Measurements from ENCODE around the gene ERC1.
A peak's percentile ranks its signal among the peaks of the same experiment; 100 is the strongest.

The ERC1 gene

DNA sequence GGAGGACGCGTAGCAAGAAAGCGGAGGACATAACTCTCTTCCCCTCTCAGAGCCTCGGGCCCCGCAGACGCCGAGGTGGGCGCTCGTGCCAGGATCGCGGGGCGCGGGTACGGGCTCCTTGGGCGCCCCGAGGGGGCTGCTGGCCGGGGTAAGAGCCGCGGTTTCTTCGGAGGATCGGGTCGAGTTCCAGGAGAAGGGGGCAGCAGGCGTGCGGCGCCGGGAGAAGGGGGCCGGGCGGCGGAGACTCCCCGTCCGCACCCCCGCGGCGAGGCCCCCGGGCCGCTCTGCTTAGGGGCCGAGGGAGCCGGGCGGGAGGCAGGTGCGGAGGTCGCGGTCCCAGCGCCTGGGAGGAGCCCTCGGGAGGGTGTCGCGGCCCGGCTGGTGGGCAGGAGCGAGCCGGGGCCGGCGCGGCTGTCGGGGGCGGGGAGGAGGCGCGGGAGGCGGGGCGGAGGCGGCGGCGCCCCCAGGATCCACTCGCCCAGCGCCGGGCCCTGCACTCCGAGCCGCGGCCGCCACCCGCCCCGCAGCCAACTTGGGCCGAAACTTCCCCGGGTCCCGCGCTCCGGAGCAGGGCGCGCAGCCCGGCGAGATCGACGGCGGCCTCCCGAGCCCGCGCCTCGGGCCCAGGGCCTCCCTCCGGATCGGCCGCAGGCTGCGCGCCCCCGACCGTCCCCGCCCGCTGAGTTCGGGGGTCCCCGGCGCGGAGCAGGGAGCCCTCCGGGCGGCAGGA, 539.0 kb downstream of the ERC1 start:
- Histone ChIP-seq H3K9ac (ENCODE audit: insufficient read length) (no peak overlapping the region), H3K9me3 (ENCODE audit: low read depth, low read length) (no peaks in the 10 kb centered on the region), H3K36me3 (ENCODE audit: insufficient read depth, low read length) (no peaks in the 10 kb centered on the region), H3K27ac (no peak overlapping the region), H3K4me3 (peak overlapping the region; percentile 64)
- no peak for DNase-seq (ENCODE audit: low read depth, low spot score)
- TF ChIP-seq POLR2AphosphoS5 (IDR thresholded peaks at IDR 0.05; ENCODE audit: borderline replicate concordance, low read depth, low read length) (no peak), FOXP2 (optimal IDR thresholded peaks at IDR 0.05; ENCODE audit: control extremely low read depth, extremely low read length, insufficient read depth) (no peak), EZH2 (IDR thresholded peaks at IDR 0.05) (no peak)

DNA sequence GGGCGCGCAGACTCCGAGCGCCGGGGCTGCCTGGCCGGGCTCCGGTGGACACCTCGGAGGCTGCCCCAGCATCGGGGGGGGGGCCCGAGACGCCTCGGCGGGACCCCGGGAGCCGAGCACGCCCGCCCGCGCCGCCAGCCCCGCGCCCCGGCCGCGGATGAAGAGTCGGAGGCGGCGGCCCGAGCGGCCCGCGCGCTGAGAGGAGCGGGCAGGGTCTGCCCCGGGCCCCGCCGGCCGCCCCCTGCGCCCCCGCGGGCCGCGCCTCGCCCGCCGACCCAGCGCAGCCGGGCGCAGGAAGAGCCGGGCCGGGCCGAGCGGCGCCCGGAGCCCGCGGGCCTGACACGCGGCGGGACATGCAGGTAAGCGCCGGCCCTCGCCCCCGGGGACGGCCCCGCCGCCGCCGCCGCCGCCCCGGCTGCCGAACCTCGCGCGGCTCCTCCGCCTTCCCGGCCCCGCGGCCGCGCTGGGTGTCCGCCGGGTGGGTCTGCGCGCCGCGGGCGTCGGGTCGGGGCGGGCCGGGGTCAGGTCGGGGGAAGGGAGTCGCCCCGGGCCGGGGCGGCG, 539.6 kb downstream of the ERC1 start:
- no peak overlapping the region for H3K27ac ChIP-seq
- no peak for TF ChIP-seq FOXP2 (optimal IDR thresholded peaks at IDR 0.05; ENCODE audit: control extremely low read depth, extremely low read length, insufficient read depth)
- TF ChIP-seq POLR2AphosphoS5 (IDR thresholded peaks at IDR 0.05; ENCODE audit: borderline replicate concordance, low read depth, low read length), result no peak
- no peak for TF ChIP-seq EZH2 (IDR thresholded peaks at IDR 0.05)
- H3K9me3 ChIP-seq (ENCODE audit: low read depth, low read length), result no peaks in the 10 kb centered on the region
- H3K4me3 ChIP-seq, result peak overlapping the region; percentile 66
- no peaks in the 10 kb centered on the region for H3K36me3 ChIP-seq (ENCODE audit: insufficient read depth, low read length)
- H3K9ac ChIP-seq (ENCODE audit: insufficient read length), result no peak overlapping the region
- no peak for DNase-seq (ENCODE audit: low read depth, low spot score)

GRCh38 chr12:1531153-1531653, 540.2 kb downstream of the ERC1 start:
- DNase-seq (ENCODE audit: low read depth, low spot score), result no peak
- Histone ChIP-seq H3K4me3 (peak overlapping the region; percentile 66), H3K9ac (ENCODE audit: insufficient read length) (no peak overlapping the region), H3K9me3 (ENCODE audit: low read depth, low read length) (no peaks in the 10 kb centered on the region), H3K36me3 (ENCODE audit: insufficient read depth, low read length) (no peaks in the 10 kb centered on the region), H3K27ac (no peak overlapping the region)
- no peak for TF ChIP-seq POLR2AphosphoS5 (IDR thresholded peaks at IDR 0.05; ENCODE audit: borderline replicate concordance, low read depth, low read length)
- peak; percentile 99 for TF ChIP-seq EZH2 (IDR thresholded peaks at IDR 0.05)
- no peak for TF ChIP-seq FOXP2 (optimal IDR thresholded peaks at IDR 0.05; ENCODE audit: control extremely low read depth, extremely low read length, insufficient read depth)

- Histone ChIP-seq H3K27ac (no peak overlapping the region), H3K9ac (ENCODE audit: insufficient read length) (no peak overlapping the region), H3K9me3 (ENCODE audit: low read depth, low read length) (no peaks in the 10 kb centered on the region), H3K4me3 (no peak overlapping the region), H3K36me3 (ENCODE audit: insufficient read depth, low read length) (no peaks in the 10 kb centered on the region)
- no peak for DNase-seq (ENCODE audit: low read depth, low spot score)
- TF ChIP-seq EZH2 (IDR thresholded peaks at IDR 0.05) (peak; percentile 89), FOXP2 (optimal IDR thresholded peaks at IDR 0.05; ENCODE audit: control extremely low read depth, extremely low read length, insufficient read depth) (no peak), POLR2AphosphoS5 (IDR thresholded peaks at IDR 0.05; ENCODE audit: borderline replicate concordance, low read depth, low read length) (no peak)
Measured at GRCh38 chr12:1531654-1532374, 540.8 kb downstream of the ERC1 start.

DNA sequence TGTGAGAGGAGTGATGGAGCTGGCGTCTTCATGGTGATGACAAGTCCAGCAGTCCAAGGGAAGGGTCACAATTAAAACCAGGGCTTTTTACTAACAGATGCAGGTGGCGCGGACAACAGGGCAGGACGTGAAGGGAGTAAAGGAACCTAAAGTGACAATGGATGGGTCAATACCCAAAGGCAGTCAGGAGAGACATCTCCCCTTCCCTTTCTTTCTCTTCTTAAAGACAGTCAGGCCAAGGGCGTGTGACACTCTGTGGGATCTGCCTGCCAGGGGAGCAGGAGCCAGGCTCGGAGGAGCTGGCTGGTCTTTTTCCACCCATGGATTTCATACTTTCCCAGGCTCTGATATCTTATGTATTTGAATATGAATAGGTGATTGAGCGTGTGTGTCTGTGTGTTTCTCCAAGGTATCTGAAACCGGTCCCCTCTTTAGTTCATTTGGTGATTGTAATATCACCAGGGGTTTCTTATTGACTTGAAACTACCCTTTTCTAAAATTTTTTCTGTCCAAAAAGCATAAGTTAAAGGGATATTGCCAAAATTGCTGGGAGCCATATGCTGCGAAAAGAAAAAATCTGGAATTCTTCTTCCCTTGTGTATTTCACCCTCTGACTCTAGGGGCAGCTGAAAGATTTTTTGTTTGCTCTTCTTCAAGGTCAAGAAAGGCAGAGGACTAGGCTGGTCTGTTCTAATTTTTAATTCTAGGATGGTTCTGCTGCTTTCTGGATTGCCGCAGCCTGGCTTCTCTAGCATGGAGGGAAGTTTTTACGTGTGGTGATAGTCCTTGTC, 541.5 kb downstream of the ERC1 start:
- no peak overlapping the region for H3K9ac ChIP-seq (ENCODE audit: insufficient read length)
- no peaks in the 10 kb centered on the region for H3K9me3 ChIP-seq (ENCODE audit: low read depth, low read length)
- DNase-seq (ENCODE audit: low read depth, low spot score), result no peak
- no peak overlapping the region for H3K27ac ChIP-seq
- H3K36me3 ChIP-seq (ENCODE audit: insufficient read depth, low read length), result no peaks in the 10 kb centered on the region
- TF ChIP-seq POLR2AphosphoS5 (IDR thresholded peaks at IDR 0.05; ENCODE audit: borderline replicate concordance, low read depth, low read length) (no peak), EZH2 (IDR thresholded peaks at IDR 0.05) (no peak), FOXP2 (optimal IDR thresholded peaks at IDR 0.05; ENCODE audit: control extremely low read depth, extremely low read length, insufficient read depth) (no peak)
- no peak overlapping the region for H3K4me3 ChIP-seq

- Histone ChIP-seq H3K4me3 (0 out of 2 replicates have a peak overlapping the region, but pooled peaks have one; percentile 26), H3K9me3 (ENCODE audit: low read depth, low read length) (no peaks in the 10 kb centered on the region), H3K9ac (ENCODE audit: insufficient read length) (no peak overlapping the region), H3K27ac (no peak overlapping the region), H3K36me3 (ENCODE audit: insufficient read depth, low read length) (no peaks in the 10 kb centered on the region)
- TF ChIP-seq FOXP2 (optimal IDR thresholded peaks at IDR 0.05; ENCODE audit: control extremely low read depth, extremely low read length, insufficient read depth) (no peak), POLR2AphosphoS5 (IDR thresholded peaks at IDR 0.05; ENCODE audit: borderline replicate concordance, low read depth, low read length) (no peak), EZH2 (IDR thresholded peaks at IDR 0.05) (no peak)
- no peak for DNase-seq (ENCODE audit: low read depth, low spot score)
Measured at GRCh38 chr12:1533205-1533601, 542.2 kb downstream of the ERC1 start.

DNA sequence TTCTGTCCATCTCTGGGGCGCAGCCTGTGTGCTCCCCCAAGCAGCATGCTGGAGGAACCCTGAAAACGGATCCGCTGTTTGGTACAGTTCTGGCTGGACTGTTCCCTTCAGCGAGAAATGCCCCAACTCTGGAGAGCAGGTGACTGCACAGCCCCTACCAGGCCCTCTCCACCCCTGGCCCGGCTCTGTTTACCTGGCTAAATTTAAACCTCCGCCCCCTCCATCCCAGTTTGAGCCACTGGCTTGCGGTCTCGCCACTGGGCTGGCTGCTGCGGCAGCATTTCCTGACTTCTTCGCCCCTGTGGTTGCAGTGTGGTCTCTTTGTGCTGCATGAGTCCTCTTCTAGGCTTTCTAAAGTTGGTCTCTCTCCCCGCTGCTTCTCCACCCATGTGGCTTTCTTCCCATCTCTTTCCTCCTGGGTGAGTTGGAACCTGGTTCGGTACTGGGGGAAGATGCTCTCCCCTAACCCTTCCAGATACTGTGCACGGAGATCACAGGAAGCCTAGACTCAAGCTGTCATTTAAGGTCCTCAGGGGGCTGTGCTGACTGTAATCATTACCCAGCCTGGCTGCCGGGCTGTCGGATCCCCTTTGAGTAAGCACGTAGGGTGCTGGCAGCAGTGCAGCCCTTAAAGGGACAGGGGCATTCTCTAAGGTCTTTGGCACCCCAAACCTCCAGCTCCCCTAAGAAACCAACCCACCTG, 542.7 kb downstream of the ERC1 start:
- Histone ChIP-seq H3K4me3 (0 out of 2 replicates have a peak overlapping the region, but pooled peaks have one; percentile 1), H3K9ac (ENCODE audit: insufficient read length) (no peak overlapping the region)
- DNase-seq (ENCODE audit: low read depth, low spot score), result no peak

More for the DNA sequence above, 542.7 kb downstream of the ERC1 start:
- TF ChIP-seq EZH2 (IDR thresholded peaks at IDR 0.05) (no peak), FOXP2 (optimal IDR thresholded peaks at IDR 0.05; ENCODE audit: control extremely low read depth, extremely low read length, insufficient read depth) (no peak), POLR2AphosphoS5 (IDR thresholded peaks at IDR 0.05; ENCODE audit: borderline replicate concordance, low read depth, low read length) (no peak)
- Histone ChIP-seq H3K9me3 (ENCODE audit: low read depth, low read length) (no peaks in the 10 kb centered on the region), H3K36me3 (ENCODE audit: insufficient read depth, low read length) (no peaks in the 10 kb centered on the region), H3K27ac (no peak overlapping the region)
